K562 (cell line): Measurements from ENCODE around the gene ZFP69. TPM values are rescaled to one million over a fixed set of nuclear protein-coding genes. Genes with fewer than 3 reads are reported as not detected.

Experiments used
- CBX5 ChIP-seq: IDR thresholded peaks from 2 replicates; pipeline ENCODE4 v1.6.1; 2014; ENCODE audit warnings: low read depth, borderline replicate concordance
- EP400 ChIP-seq: fragments of 450-650 bp; IDR thresholded peaks from 2 replicates; pipeline ENCODE4 v1.6.1; 2017; ENCODE audit warnings: antibody characterized with exemption, mild to moderate bottlenecking, moderate library complexity
- HMGN3 ChIP-seq: IDR thresholded peaks from 2 replicates; pipeline ENCODE4 v1.6.1; 2011; ENCODE audit warnings: borderline replicate concordance, low read depth, mild to moderate bottlenecking, mixed read lengths, low read length; ENCODE audit not compliant: insufficient read length; ENCODE audit errors: extremely low read depth
- KDM4B ChIP-seq, 2 experiments: fragments of 450-650 bp in 1 of 2; sonication (generic) in 1 of 2; IDR thresholded peaks; 2 replicates each; pipeline ENCODE4 v1.6.1; 2016 to 2017; ENCODE audit warnings: borderline replicate concordance in 2 of 2, antibody characterized with exemption in 1 of 2, low read depth in 1 of 2, mild to moderate bottlenecking in 1 of 2
- MAZ ChIP-seq, 2 experiments: fragments of 450-650 bp in 1 of 2; sonication (generic) in 1 of 2; formaldehyde crosslinking; IDR thresholded peaks in 1 of 2; conservative IDR thresholded peaks in 1 of 2; 2 replicates each; pipeline versions ENCODE4 v1.4.0 to v1.5.0; 2020; ENCODE audit warnings: mild to moderate bottlenecking in 1 of 2, missing genetic modification reagents in 1 of 2
- NCOA2 ChIP-seq, 2 experiments: fragments of 450-650 bp; IDR thresholded peaks; 2 replicates each; pipeline ENCODE4 v1.6.1; 2018; ENCODE audit warnings: mild to moderate bottlenecking in 2 of 2, moderate library complexity in 1 of 2; ENCODE audit not compliant: partially characterized antibody in 2 of 2
- NEUROD1 ChIP-seq: fragments of 150-350 bp; IDR thresholded peaks from 2 replicates; pipeline ENCODE4 v1.6.1; 2014; ENCODE audit warnings: borderline replicate concordance, low read length, low read depth; ENCODE audit not compliant: partially characterized antibody
- ZBTB11 ChIP-seq, 3 experiments: fragments of 200-800 bp in 1 of 3; fragments of 250-450 bp in 1 of 3; fragments of 450-650 bp in 1 of 3; sonication (Bioruptor Pico) in 1 of 3; sonication (Bioruptor generic) in 1 of 3; formaldehyde crosslinking in 1 of 3; IDR thresholded peaks; 2 replicates each; pipeline versions ENCODE4 v1.6.1 to v1.8.0; 2016 to 2022; ENCODE audit warnings: mild to moderate bottlenecking in 2 of 3, missing genetic modification characterization in 2 of 3, missing compliant biosample characterization in 1 of 3, moderate library complexity in 1 of 3
- ZNF3 ChIP-seq: fragments of 250-450 bp; sonication (Bioruptor Pico); IDR thresholded peaks from 2 replicates; pipeline ENCODE4 v1.5.0; 2021; ENCODE audit warnings: mild to moderate bottlenecking, moderate library complexity
- polyA plus RNA-seq, 8 experiments: library from polyadenylated mRNA; depleted of rRNA in 4 of 8; stranded (reverse) in 5 of 8; unstranded in 3 of 8; fragments of >200 nt; fragmentation: Nextera tagmentation in 2 of 8; fragmentation: Illumina TruSeq in 1 of 8; extraction: Ambion mirVana in 2 of 8; extraction: Trizol in 1 of 8; gene quantifications; 2 replicates each; pipeline versions ENCODE4 v1.2.1 to v1.2.3, GENCODE V29; 2011 to 2014; ENCODE audit warnings: inconsistent platforms in 1 of 8, missing spikeins in 1 of 8
- total RNA-seq, 7 experiments: library from RNA; depleted of rRNA in 6 of 7; stranded (reverse); fragments of >200 nt in 6 of 7; fragmentation: Illumina TruSeq in 2 of 7; extraction: Trizol in 2 of 7; gene quantifications; 2 replicates each; pipeline versions ENCODE4 v1.2.1 to v1.2.3, GENCODE V29; 2011 to 2021; ENCODE audit warnings: low replicate concordance in 1 of 7
- TF ChIP-seq, protein P1 (sequence below): fragments of 450-650 bp; IDR thresholded peaks from 2 replicates; pipeline ENCODE4 v1.6.1; 2017; ENCODE audit warnings: antibody characterized with exemption, mild to moderate bottlenecking
- TF ChIP-seq, protein P2 (sequence below): fragments of 450-650 bp; IDR thresholded peaks from 2 replicates; pipeline ENCODE4 v1.6.1; 2014; ENCODE audit warnings: low read depth, mild to moderate bottlenecking, moderate library complexity, borderline replicate concordance

The ZFP69 gene
- total and polyA plus RNA-seq, 9 of the 15 experiments (the other 6 are each of a cell fraction or from before 2014, with no cell fraction given) = 2.0 to 8.4 (median 5.7) TPM

GRCh38 chr1:40476924-40477677, at the start of gene ZFP69 (continued):
- TF ChIP-seq ZBTB11 (CRISPR knock-in tag; IDR thresholded peaks at IDR 0.05) (peak in 1 of 3 experiments; percentile 23; a peak in 1 of 6 replicates), NEUROD1 (peak; percentile 9), KDM4B (IDR thresholded peaks at IDR 0.05; ENCODE audit: borderline replicate concordance in 2 of 2, low read depth in 1 of 2) (no peak), CBX5 (no peak), HMGN3 (peak; percentile 72), NCOA2 (IDR thresholded peaks at IDR 0.05; ENCODE audit: partially characterized antibody in 2 of 2) (no peak), MAZ (CRISPR knock-in tag; conservative IDR thresholded peaks at IDR 0.05 in 1 of 2, IDR thresholded peaks at IDR 0.05 in 1 of 2) (peak; percentile 9 to 40; a peak in 2 of 4 replicates), EP400 (peak; percentile 59), ZNF3 (CRISPR knock-in tag) (no peak)
- TF ChIP-seq, protein P1, sequence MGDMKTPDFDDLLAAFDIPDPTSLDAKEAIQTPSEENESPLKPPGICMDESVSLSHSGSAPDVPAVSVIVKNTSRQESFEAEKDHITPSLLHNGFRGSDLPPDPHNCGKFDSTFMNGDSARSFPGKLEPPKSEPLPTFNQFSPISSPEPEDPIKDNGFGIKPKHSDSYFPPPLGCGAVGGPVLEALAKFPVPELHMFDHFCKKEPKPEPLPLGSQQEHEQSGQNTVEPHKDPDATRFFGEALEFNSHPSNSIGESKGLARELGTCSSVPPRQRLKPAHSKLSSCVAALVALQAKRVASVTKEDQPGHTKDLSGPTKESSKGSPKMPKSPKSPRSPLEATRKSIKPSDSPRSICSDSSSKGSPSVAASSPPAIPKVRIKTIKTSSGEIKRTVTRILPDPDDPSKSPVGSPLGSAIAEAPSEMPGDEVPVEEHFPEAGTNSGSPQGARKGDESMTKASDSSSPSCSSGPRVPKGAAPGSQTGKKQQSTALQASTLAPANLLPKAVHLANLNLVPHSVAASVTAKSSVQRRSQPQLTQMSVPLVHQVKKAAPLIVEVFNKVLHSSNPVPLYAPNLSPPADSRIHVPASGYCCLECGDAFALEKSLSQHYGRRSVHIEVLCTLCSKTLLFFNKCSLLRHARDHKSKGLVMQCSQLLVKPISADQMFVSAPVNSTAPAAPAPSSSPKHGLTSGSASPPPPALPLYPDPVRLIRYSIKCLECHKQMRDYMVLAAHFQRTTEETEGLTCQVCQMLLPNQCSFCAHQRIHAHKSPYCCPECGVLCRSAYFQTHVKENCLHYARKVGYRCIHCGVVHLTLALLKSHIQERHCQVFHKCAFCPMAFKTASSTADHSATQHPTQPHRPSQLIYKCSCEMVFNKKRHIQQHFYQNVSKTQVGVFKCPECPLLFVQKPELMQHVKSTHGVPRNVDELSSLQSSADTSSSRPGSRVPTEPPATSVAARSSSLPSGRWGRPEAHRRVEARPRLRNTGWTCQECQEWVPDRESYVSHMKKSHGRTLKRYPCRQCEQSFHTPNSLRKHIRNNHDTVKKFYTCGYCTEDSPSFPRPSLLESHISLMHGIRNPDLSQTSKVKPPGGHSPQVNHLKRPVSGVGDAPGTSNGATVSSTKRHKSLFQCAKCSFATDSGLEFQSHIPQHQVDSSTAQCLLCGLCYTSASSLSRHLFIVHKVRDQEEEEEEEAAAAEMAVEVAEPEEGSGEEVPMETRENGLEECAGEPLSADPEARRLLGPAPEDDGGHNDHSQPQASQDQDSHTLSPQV = peak; percentile 74
- TF ChIP-seq, protein P2, sequence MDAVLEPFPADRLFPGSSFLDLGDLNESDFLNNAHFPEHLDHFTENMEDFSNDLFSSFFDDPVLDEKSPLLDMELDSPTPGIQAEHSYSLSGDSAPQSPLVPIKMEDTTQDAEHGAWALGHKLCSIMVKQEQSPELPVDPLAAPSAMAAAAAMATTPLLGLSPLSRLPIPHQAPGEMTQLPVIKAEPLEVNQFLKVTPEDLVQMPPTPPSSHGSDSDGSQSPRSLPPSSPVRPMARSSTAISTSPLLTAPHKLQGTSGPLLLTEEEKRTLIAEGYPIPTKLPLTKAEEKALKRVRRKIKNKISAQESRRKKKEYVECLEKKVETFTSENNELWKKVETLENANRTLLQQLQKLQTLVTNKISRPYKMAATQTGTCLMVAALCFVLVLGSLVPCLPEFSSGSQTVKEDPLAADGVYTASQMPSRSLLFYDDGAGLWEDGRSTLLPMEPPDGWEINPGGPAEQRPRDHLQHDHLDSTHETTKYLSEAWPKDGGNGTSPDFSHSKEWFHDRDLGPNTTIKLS = peak; percentile 54; the same call in 1 of the 2 replicates
